ENCODE measurements around the gene GMDS.

The GMDS gene

GRCh38 chr6:2077826-2078225 is 167.6 kb downstream of the GMDS start:
- Histone ChIP-seq H3K4me3 (ENCODE audit: low read length) (no peak overlapping the region), H3K27me3 (ENCODE audit: insufficient read depth, low read length) (no peaks in the 10 kb centered on the region), H3K36me3 (ENCODE audit: insufficient read depth, low read depth, low read length) (no peaks in the 10 kb centered on the region), H3K27ac (ENCODE audit: low read length) (no peak overlapping the region), H3K9me3 (ENCODE audit: insufficient read depth, low read depth, low read length) (no peaks in the 10 kb centered on the region), H3K9ac (ENCODE audit: low read depth, low read length) (no peak overlapping the region), H3K4me1 (ENCODE audit: insufficient read depth, low read length) (no peaks in the 10 kb centered on the region)

- Histone ChIP-seq H3K4me3 (ENCODE audit: low read length) (no peak overlapping the region), H3K9ac (ENCODE audit: low read depth, low read length) (no peak overlapping the region), H3K4me1 (ENCODE audit: insufficient read depth, low read length) (no peaks in the 10 kb centered on the region), H3K27ac (ENCODE audit: low read length) (no peak overlapping the region), H3K36me3 (ENCODE audit: insufficient read depth, low read depth, low read length) (no peaks in the 10 kb centered on the region), H3K27me3 (ENCODE audit: insufficient read depth, low read length) (no peaks in the 10 kb centered on the region), H3K9me3 (ENCODE audit: insufficient read depth, low read depth, low read length) (no peaks in the 10 kb centered on the region)
Observed at GRCh38 chr6:2073476-2073875, 171.9 kb downstream of the GMDS start.

GRCh38 chr6:2072453-2072852 is 173.0 kb downstream of the GMDS start:
- Histone ChIP-seq H3K4me1 (ENCODE audit: insufficient read depth, low read length) (no peaks in the 10 kb centered on the region), H3K9ac (ENCODE audit: low read depth, low read length) (no peak overlapping the region), H3K4me3 (ENCODE audit: low read length) (no peak overlapping the region), H3K9me3 (ENCODE audit: insufficient read depth, low read depth, low read length) (no peaks in the 10 kb centered on the region), H3K27ac (ENCODE audit: low read length) (no peak overlapping the region), H3K27me3 (ENCODE audit: insufficient read depth, low read length) (no peaks in the 10 kb centered on the region), H3K36me3 (ENCODE audit: insufficient read depth, low read depth, low read length) (no peaks in the 10 kb centered on the region)

GRCh38 chr6:2063547-2063946 is 181.9 kb downstream of the GMDS start:
- Histone ChIP-seq H3K27me3 (ENCODE audit: insufficient read depth, low read length) (no peaks in the 10 kb centered on the region), H3K9me3 (ENCODE audit: insufficient read depth, low read depth, low read length) (no peaks in the 10 kb centered on the region), H3K36me3 (ENCODE audit: insufficient read depth, low read depth, low read length) (no peaks in the 10 kb centered on the region), H3K4me1 (ENCODE audit: insufficient read depth, low read length) (peaks cover 4% of the 10 kb centered on the region; the same call in 1 of the 2 replicates), H3K9ac (ENCODE audit: low read depth, low read length) (no peak overlapping the region), H3K4me3 (ENCODE audit: low read length) (no peak overlapping the region), H3K27ac (ENCODE audit: low read length) (no peak overlapping the region)

GRCh38 chr6:2061880-2062279 is 183.5 kb downstream of the GMDS start:
- no peaks in the 10 kb centered on the region for H3K36me3 ChIP-seq (ENCODE audit: insufficient read depth, low read depth, low read length)
- peaks cover 4% of the 10 kb centered on the region; the same call in 1 of the 2 replicates for H3K4me1 ChIP-seq (ENCODE audit: insufficient read depth, low read length)
- no peak overlapping the region for H3K9ac ChIP-seq (ENCODE audit: low read depth, low read length)
- H3K4me3 ChIP-seq (ENCODE audit: low read length): no peak overlapping the region
- H3K27ac ChIP-seq (ENCODE audit: low read length): no peak overlapping the region
- H3K27me3 ChIP-seq (ENCODE audit: insufficient read depth, low read length): no peaks in the 10 kb centered on the region
- no peaks in the 10 kb centered on the region for H3K9me3 ChIP-seq (ENCODE audit: insufficient read depth, low read depth, low read length)

- H3K4me3 ChIP-seq (ENCODE audit: low read length): no peak overlapping the region
Observed at GRCh38 chr6:2055911-2056310, 189.5 kb downstream of the GMDS start.

GRCh38 chr6:2055143-2055542 is 190.3 kb downstream of the GMDS start:
- no peaks in the 10 kb centered on the region for H3K4me1 ChIP-seq (ENCODE audit: insufficient read depth, low read length)
- H3K36me3 ChIP-seq (ENCODE audit: insufficient read depth, low read depth, low read length): no peaks in the 10 kb centered on the region
- H3K9ac ChIP-seq (ENCODE audit: low read depth, low read length): no peak overlapping the region
- no peak overlapping the region for H3K4me3 ChIP-seq (ENCODE audit: low read length)
- no peaks in the 10 kb centered on the region for H3K9me3 ChIP-seq (ENCODE audit: insufficient read depth, low read depth, low read length)
- no peak overlapping the region for H3K27ac ChIP-seq (ENCODE audit: low read length)
- H3K27me3 ChIP-seq (ENCODE audit: insufficient read depth, low read length): no peaks in the 10 kb centered on the region

More at GRCh38 chr6:2055911-2056310, 189.5 kb downstream of the GMDS start:
- H3K27me3 ChIP-seq (ENCODE audit: insufficient read depth, low read length): no peaks in the 10 kb centered on the region
- no peaks in the 10 kb centered on the region for H3K36me3 ChIP-seq (ENCODE audit: insufficient read depth, low read depth, low read length)
- no peak overlapping the region for H3K9ac ChIP-seq (ENCODE audit: low read depth, low read length)
- no peak overlapping the region for H3K27ac ChIP-seq (ENCODE audit: low read length)
- H3K9me3 ChIP-seq (ENCODE audit: insufficient read depth, low read depth, low read length): no peaks in the 10 kb centered on the region
- H3K4me1 ChIP-seq (ENCODE audit: insufficient read depth, low read length): no peaks in the 10 kb centered on the region

GRCh38 chr6:2054516-2055067 is 190.8 kb downstream of the GMDS start:
- Histone ChIP-seq H3K4me3 (ENCODE audit: low read length) (no peak overlapping the region), H3K27me3 (ENCODE audit: insufficient read depth, low read length) (no peaks in the 10 kb centered on the region), H3K27ac (ENCODE audit: low read length) (no peak overlapping the region), H3K36me3 (ENCODE audit: insufficient read depth, low read depth, low read length) (no peaks in the 10 kb centered on the region), H3K4me1 (ENCODE audit: insufficient read depth, low read length) (no peaks in the 10 kb centered on the region), H3K9me3 (ENCODE audit: insufficient read depth, low read depth, low read length) (no peaks in the 10 kb centered on the region), H3K9ac (ENCODE audit: low read depth, low read length) (no peak overlapping the region)

- Histone ChIP-seq H3K4me3 (ENCODE audit: low read length) (no peak overlapping the region), H3K9me3 (ENCODE audit: insufficient read depth, low read depth, low read length) (no peaks in the 10 kb centered on the region), H3K9ac (ENCODE audit: low read depth, low read length) (no peak overlapping the region), H3K4me1 (ENCODE audit: insufficient read depth, low read length) (no peaks in the 10 kb centered on the region), H3K36me3 (ENCODE audit: insufficient read depth, low read depth, low read length) (no peaks in the 10 kb centered on the region), H3K27me3 (ENCODE audit: insufficient read depth, low read length) (no peaks in the 10 kb centered on the region), H3K27ac (ENCODE audit: low read length) (no peak overlapping the region)
Observed at GRCh38 chr6:2053691-2054090, 191.7 kb downstream of the GMDS start.

- Histone ChIP-seq H3K4me1 (ENCODE audit: insufficient read depth, low read length) (no peaks in the 10 kb centered on the region), H3K4me3 (ENCODE audit: low read length) (no peak overlapping the region), H3K27ac (ENCODE audit: low read length) (no peak overlapping the region), H3K9me3 (ENCODE audit: insufficient read depth, low read depth, low read length) (no peaks in the 10 kb centered on the region), H3K36me3 (ENCODE audit: insufficient read depth, low read depth, low read length) (no peaks in the 10 kb centered on the region), H3K27me3 (ENCODE audit: insufficient read depth, low read length) (no peaks in the 10 kb centered on the region), H3K9ac (ENCODE audit: low read depth, low read length) (no peak overlapping the region)
Observed at GRCh38 chr6:2047855-2048254, 197.6 kb downstream of the GMDS start.

- H3K9me3 ChIP-seq (ENCODE audit: insufficient read depth, low read depth, low read length): no peaks in the 10 kb centered on the region
- H3K4me1 ChIP-seq (ENCODE audit: insufficient read depth, low read length): no peaks in the 10 kb centered on the region
Observed at GRCh38 chr6:2044192-2044591, 201.2 kb downstream of the GMDS start.

GRCh38 chr6:2042956-2043648 is 202.3 kb downstream of the GMDS start:
- H3K27ac ChIP-seq (ENCODE audit: low read length): no peak overlapping the region
- H3K4me1 ChIP-seq (ENCODE audit: insufficient read depth, low read length): no peaks in the 10 kb centered on the region
- no peaks in the 10 kb centered on the region for H3K27me3 ChIP-seq (ENCODE audit: insufficient read depth, low read length)
- no peaks in the 10 kb centered on the region for H3K36me3 ChIP-seq (ENCODE audit: insufficient read depth, low read depth, low read length)
- no peak overlapping the region for H3K4me3 ChIP-seq (ENCODE audit: low read length)
- H3K9me3 ChIP-seq (ENCODE audit: insufficient read depth, low read depth, low read length): no peaks in the 10 kb centered on the region
- no peak overlapping the region for H3K9ac ChIP-seq (ENCODE audit: low read depth, low read length)

More at GRCh38 chr6:2044192-2044591, 201.2 kb downstream of the GMDS start:
- H3K27ac ChIP-seq (ENCODE audit: low read length): no peak overlapping the region
- H3K4me3 ChIP-seq (ENCODE audit: low read length): no peak overlapping the region
- no peaks in the 10 kb centered on the region for H3K36me3 ChIP-seq (ENCODE audit: insufficient read depth, low read depth, low read length)
- H3K9ac ChIP-seq (ENCODE audit: low read depth, low read length): no peak overlapping the region
- no peaks in the 10 kb centered on the region for H3K27me3 ChIP-seq (ENCODE audit: insufficient read depth, low read length)

Data from iPS-20b (cell line).